Measurements from ENCODE around the gene FEN1. TPM values are rescaled to one million over a fixed set of nuclear protein-coding genes. Genes with fewer than 3 reads are reported as not detected.

The FEN1 gene
- total and polyA plus RNA-seq, 2 donors (not counting 1 experiment from before 2014, with no cell fraction given) = 3.4 to 9.8 TPM

DNA sequence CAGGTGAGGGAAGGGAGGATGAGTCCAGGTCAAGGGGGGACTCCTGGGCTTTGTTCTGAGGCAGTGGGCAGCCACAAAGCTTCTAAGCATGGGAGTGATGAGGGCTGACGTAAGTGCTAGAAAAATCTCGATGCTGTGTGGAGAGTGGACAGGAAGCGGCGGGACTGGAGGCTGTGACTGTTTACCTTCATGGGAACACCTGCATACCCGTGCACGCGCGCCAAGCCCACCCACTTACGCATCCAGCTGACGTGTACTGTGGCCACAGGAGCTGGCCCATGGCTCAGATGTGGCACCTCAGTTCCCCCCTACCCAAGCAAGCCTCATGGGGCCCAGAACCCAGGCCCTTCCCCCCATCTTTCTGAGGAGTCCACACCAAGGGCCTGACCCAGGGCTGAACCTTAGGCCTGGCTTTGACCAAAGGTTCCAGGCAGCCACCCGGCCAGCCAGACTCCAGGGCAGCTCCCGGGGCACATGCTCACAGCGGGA, 26.3 kb upstream of the FEN1 start:
- POLR2A ChIA-PET = no interaction called here
- Mint-ChIP-seq H3K27ac (no peak overlapping the region), H3K4me1 (no peaks in the 10 kb centered on the region), H3K4me3 (no peak overlapping the region), H3K9me3 (ENCODE audit: insufficient read depth) (no peaks in the 10 kb centered on the region), H3K27me3 (peaks cover 7% of the 10 kb centered on the region)
- no peaks in the 10 kb centered on the region for H3K79me2 ChIP-seq (ENCODE audit: control insufficient read depth, insufficient read depth, low read length)
- H3K4me2 ChIP-seq (replicated peaks; ENCODE audit: low read depth, low read length, poor library complexity, severe bottlenecking) = no peak overlapping the region
- no peaks in the 10 kb centered on the region for H4K20me1 ChIP-seq (ENCODE audit: control insufficient read depth, insufficient read depth, low read length, poor library complexity, severe bottlenecking)
- intact Hi-C loops (cut with micrococcal nuclease) = no loop called here
- DNase-seq (no peak), ATAC-seq (ENCODE audit: low read depth) (no peak)
- H3K9ac ChIP-seq (ENCODE audit: low read length) = no peak overlapping the region
- H2AFZ ChIP-seq (ENCODE audit: insufficient read depth, low read depth, low read length, poor library complexity, severe bottlenecking) = no peak overlapping the region
- H3K4me3 ChIP-seq (ENCODE audit: control extremely low read depth in 1 of 5, extremely low read depth in 1 of 5, insufficient read depth in 1 of 5, low read depth in 2 of 5, low read length in 4 of 5) = no peak overlapping the region
- no peaks in the 10 kb centered on the region for H3K36me3 ChIP-seq (replicated peaks in 1 of 2; ENCODE audit: control extremely low read depth in 1 of 2, control insufficient read depth in 1 of 2, extremely low read depth in 1 of 2, insufficient read depth in 2 of 2, low read length in 1 of 2)
- TF ChIP-seq, protein P1, sequence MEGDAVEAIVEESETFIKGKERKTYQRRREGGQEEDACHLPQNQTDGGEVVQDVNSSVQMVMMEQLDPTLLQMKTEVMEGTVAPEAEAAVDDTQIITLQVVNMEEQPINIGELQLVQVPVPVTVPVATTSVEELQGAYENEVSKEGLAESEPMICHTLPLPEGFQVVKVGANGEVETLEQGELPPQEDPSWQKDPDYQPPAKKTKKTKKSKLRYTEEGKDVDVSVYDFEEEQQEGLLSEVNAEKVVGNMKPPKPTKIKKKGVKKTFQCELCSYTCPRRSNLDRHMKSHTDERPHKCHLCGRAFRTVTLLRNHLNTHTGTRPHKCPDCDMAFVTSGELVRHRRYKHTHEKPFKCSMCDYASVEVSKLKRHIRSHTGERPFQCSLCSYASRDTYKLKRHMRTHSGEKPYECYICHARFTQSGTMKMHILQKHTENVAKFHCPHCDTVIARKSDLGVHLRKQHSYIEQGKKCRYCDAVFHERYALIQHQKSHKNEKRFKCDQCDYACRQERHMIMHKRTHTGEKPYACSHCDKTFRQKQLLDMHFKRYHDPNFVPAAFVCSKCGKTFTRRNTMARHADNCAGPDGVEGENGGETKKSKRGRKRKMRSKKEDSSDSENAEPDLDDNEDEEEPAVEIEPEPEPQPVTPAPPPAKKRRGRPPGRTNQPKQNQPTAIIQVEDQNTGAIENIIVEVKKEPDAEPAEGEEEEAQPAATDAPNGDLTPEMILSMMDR (IDR thresholded peaks at IDR 0.05) = no peak
- no peak for TF ChIP-seq EZH2 (IDR thresholded peaks at IDR 0.05; ENCODE audit: borderline replicate concordance, insufficient read depth, low read depth, low read length, poor library complexity, severe bottlenecking)
- H3K27ac ChIP-seq (ENCODE audit: low read length in 2 of 2) = no peak overlapping the region
- H3K4me1 ChIP-seq (ENCODE audit: control insufficient read depth in 2 of 2, insufficient read depth in 2 of 2, low read length in 2 of 2) = no peaks in the 10 kb centered on the region
- 83% methylated on average over 12 of the region's 13 CpGs for WGBS (ENCODE audit: insufficient coverage)
- no peaks in the 10 kb centered on the region for H3K27me3 ChIP-seq (replicated peaks in 1 of 4; ENCODE audit: control extremely low read depth in 1 of 4, control insufficient read depth in 3 of 4, insufficient read depth in 4 of 4, low read length in 3 of 4)
- no peaks in the 10 kb centered on the region for H3K9me3 ChIP-seq (ENCODE audit: control extremely low read depth in 1 of 3, control insufficient read depth in 2 of 3, insufficient read depth in 1 of 3, low read length in 2 of 3)
- CTCF ChIA-PET = no interaction called here

DNA sequence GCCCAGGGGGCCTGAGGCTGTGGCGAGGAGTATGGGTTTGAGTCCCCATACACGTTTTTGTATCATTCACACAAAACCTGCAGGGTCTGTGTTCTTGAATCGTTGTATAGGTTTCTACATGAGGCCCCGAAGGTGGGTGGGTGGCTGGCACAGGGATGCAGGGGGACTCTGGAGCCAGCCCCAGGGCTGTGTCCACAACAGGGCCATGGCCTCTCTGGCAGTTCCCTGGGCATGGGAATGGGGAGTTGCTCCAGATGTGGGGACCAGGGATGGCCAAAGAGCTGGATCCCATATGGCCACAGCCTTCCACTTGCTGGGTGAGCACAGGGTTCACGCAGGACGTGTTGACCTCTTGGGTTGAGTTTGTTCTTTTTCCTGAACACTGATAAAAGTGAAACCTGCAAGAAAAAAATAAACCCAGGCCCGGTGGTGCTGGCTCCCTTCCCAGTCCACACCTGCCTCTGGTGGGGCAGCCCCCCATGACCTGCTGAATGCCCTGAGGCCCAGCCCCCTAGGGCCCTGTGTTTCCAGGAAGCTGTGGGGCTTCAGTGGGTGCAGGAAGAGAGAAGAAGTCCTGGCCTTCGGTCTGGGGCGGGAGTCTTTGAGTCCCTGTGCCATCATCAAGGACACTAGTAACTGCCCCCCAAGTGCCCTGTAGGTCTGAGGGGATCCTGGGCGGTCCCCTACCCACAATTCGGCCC, 24.2 kb upstream of the FEN1 start:
- no peaks in the 10 kb centered on the region for H3K79me2 ChIP-seq (ENCODE audit: control insufficient read depth, insufficient read depth, low read length)
- ChIA-PET POLR2A (no interaction called here), CTCF (no interaction called here)
- H3K27me3 ChIP-seq (replicated peaks in 1 of 4; ENCODE audit: control extremely low read depth in 1 of 4, control insufficient read depth in 3 of 4, insufficient read depth in 4 of 4, low read length in 3 of 4) = no peaks in the 10 kb centered on the region
- Mint-ChIP-seq H3K4me3 (no peak overlapping the region), H3K4me1 (no peaks in the 10 kb centered on the region), H3K27ac (no peak overlapping the region), H3K9me3 (ENCODE audit: insufficient read depth) (no peaks in the 10 kb centered on the region), H3K27me3 (no peaks in the 10 kb centered on the region)
- no peak for TF ChIP-seq EZH2 (IDR thresholded peaks at IDR 0.05; ENCODE audit: borderline replicate concordance, insufficient read depth, low read depth, low read length, poor library complexity, severe bottlenecking)
- TF ChIP-seq, protein P1 (IDR thresholded peaks at IDR 0.05) = no peak
- H3K4me3 ChIP-seq (ENCODE audit: control extremely low read depth in 1 of 5, extremely low read depth in 1 of 5, insufficient read depth in 1 of 5, low read depth in 2 of 5, low read length in 4 of 5) = no peak overlapping the region
- 76% methylated on average over 7 of the region's 11 CpGs for WGBS (ENCODE audit: insufficient coverage)
- H3K27ac ChIP-seq (ENCODE audit: low read length in 2 of 2) = no peak overlapping the region
- H3K4me2 ChIP-seq (replicated peaks; ENCODE audit: low read depth, low read length, poor library complexity, severe bottlenecking) = no peak overlapping the region
- no peak overlapping the region for H2AFZ ChIP-seq (ENCODE audit: insufficient read depth, low read depth, low read length, poor library complexity, severe bottlenecking)
- DNase-seq (no peak), ATAC-seq (ENCODE audit: low read depth) (no peak)
- peaks cover 0 to 4% of the 10 kb centered on the region in 2 donors for H3K4me1 ChIP-seq (ENCODE audit: control insufficient read depth in 2 of 2, insufficient read depth in 2 of 2, low read length in 2 of 2)
- no peak overlapping the region for H3K9ac ChIP-seq (ENCODE audit: low read length)
- no peaks in the 10 kb centered on the region for H4K20me1 ChIP-seq (ENCODE audit: control insufficient read depth, insufficient read depth, low read length, poor library complexity, severe bottlenecking)
- intact Hi-C loops (cut with micrococcal nuclease) = no loop called here
- H3K9me3 ChIP-seq (ENCODE audit: control extremely low read depth in 1 of 3, control insufficient read depth in 2 of 3, insufficient read depth in 1 of 3, low read length in 2 of 3) = no peaks in the 10 kb centered on the region
- H3K36me3 ChIP-seq (replicated peaks in 1 of 2; ENCODE audit: control extremely low read depth in 1 of 2, control insufficient read depth in 1 of 2, extremely low read depth in 1 of 2, insufficient read depth in 2 of 2, low read length in 1 of 2) = no peaks in the 10 kb centered on the region

All from B cell (primary cell).